Neural progenitor cell (in vitro differentiated cells): ENCODE data around the gene SLC43A3.

Experiments used
- CTCF ChIP-seq: fragments of 200-600 bp; sonication (generic); IDR thresholded peaks from 2 replicates; pipeline ENCODE4 v1.5.1; 2017; ENCODE audit warnings: antibody characterized with exemption, mild to moderate bottlenecking
- EZH2 ChIP-seq: fragments of 200-600 bp; sonication (generic); IDR thresholded peaks from 2 replicates; pipeline ENCODE4 v1.6.1; 2017; ENCODE audit warnings: antibody characterized with exemption, mild to moderate bottlenecking, moderate library complexity

- TF ChIP-seq CTCF (no peak), EZH2 (no peak)
These were observed 34.7 kb downstream of the SLC43A3 start for GRCh38 chr11:57392066-57392762.
